Islet precursor cell (in vitro differentiated cells): ENCODE measurements around the gene MELTF.
"Not testable (repeated sequence)": the region's sequence is repeated elsewhere in the genome, so short reads cannot be mapped to it uniquely, and the experiment has no call there.

Source experiments
- DNase-seq: peaks from one replicate; pipeline ENCODE4 v3.0.0-alpha.2; 2018

MELTF gene

GRCh38 chr3:197029511-197030167 is at the start of gene MELTF:
MELTF (minus strand) TSS chr3:197029817; CDS start chr3:197029702, 115 bp downstream.
- peak; percentile 90 for DNase-seq

GRCh38 chr3:197076415-197076814 is 46.8 kb upstream of the MELTF start:
- no peak for DNase-seq

- DNase-seq: no peak
Observed at GRCh38 chr3:197068077-197068476, 38.5 kb upstream of the MELTF start.

- DNase-seq: no peak
Observed at GRCh38 chr3:197064771-197065170, 35.2 kb upstream of the MELTF start.

- no peak for DNase-seq
Observed at GRCh38 chr3:197062446-197062845, 32.8 kb upstream of the MELTF start.

GRCh38 chr3:197051637-197052036 is 22.0 kb upstream of the MELTF start:
- DNase-seq: not testable (repeated sequence)

- no peak for DNase-seq
Observed at GRCh38 chr3:197050511-197050910, 20.9 kb upstream of the MELTF start.

GRCh38 chr3:197042539-197042938 is 12.9 kb upstream of the MELTF start:
- no peak for DNase-seq

- no peak for DNase-seq
Observed at GRCh38 chr3:197041875-197042488, 12.4 kb upstream of the MELTF start.

- no peak for DNase-seq
Observed at GRCh38 chr3:197040658-197041057, 11.0 kb upstream of the MELTF start.

GRCh38 chr3:197038679-197039462 is 9.3 kb upstream of the MELTF start:
- no peak for DNase-seq

GRCh38 chr3:197035577-197035976 is 6.0 kb upstream of the MELTF start:
- no peak for DNase-seq

GRCh38 chr3:197034778-197035177 is 5.2 kb upstream of the MELTF start:
- not testable (repeated sequence) for DNase-seq

- not testable (repeated sequence) for DNase-seq
Observed at GRCh38 chr3:197033764-197034163, 4.1 kb upstream of the MELTF start.

- DNase-seq: peak; percentile 92
Observed at GRCh38 chr3:197031315-197032285, 2.0 kb upstream of the MELTF start.

- DNase-seq: peak; percentile 54
Observed at GRCh38 chr3:197030379-197031314, 1.0 kb upstream of the MELTF start.

GRCh38 chr3:197028728-197029510 is 698 bp downstream of the MELTF start:
- DNase-seq: peak; percentile 79

- DNase-seq: peak; percentile 52
Observed at GRCh38 chr3:197027896-197028727, 1.5 kb downstream of the MELTF start.

GRCh38 chr3:197027151-197027895 is 2.3 kb downstream of the MELTF start:
- peak; percentile 87 for DNase-seq
